Esophagus muscularis mucosa (tissue), 3 donors: ENCODE measurements around the gene MSANTD2.

Experiments
- POLR2A ChIP-seq: fragments of 450-650 bp; IDR thresholded peaks from one replicate; pipeline ENCODE4 v1.6.1; 2017; ENCODE audit warnings: antibody characterized with exemption, moderate library complexity, mild to moderate bottlenecking, low read depth
- TF ChIP-seq, protein P1 (sequence below), 3 experiments: fragments of 200-600 bp in 2 of 3; fragments of 450-650 bp in 1 of 3; sonication (generic) in 2 of 3; IDR thresholded peaks; one replicate each; pipeline ENCODE4 v1.5.1; 2017 to 2019; ENCODE audit warnings: antibody characterized with exemption in 3 of 3, mild to moderate bottlenecking in 2 of 3, moderate library complexity in 1 of 3

GRCh38 chr11:124798991-124799347 lies 1.2 kb downstream of the MSANTD2 start:
- TF ChIP-seq, protein P1, sequence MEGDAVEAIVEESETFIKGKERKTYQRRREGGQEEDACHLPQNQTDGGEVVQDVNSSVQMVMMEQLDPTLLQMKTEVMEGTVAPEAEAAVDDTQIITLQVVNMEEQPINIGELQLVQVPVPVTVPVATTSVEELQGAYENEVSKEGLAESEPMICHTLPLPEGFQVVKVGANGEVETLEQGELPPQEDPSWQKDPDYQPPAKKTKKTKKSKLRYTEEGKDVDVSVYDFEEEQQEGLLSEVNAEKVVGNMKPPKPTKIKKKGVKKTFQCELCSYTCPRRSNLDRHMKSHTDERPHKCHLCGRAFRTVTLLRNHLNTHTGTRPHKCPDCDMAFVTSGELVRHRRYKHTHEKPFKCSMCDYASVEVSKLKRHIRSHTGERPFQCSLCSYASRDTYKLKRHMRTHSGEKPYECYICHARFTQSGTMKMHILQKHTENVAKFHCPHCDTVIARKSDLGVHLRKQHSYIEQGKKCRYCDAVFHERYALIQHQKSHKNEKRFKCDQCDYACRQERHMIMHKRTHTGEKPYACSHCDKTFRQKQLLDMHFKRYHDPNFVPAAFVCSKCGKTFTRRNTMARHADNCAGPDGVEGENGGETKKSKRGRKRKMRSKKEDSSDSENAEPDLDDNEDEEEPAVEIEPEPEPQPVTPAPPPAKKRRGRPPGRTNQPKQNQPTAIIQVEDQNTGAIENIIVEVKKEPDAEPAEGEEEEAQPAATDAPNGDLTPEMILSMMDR (IDR thresholded peaks at IDR 0.05) = no peak
- no peak for TF ChIP-seq POLR2A
